Natural killer cell (primary cell): ENCODE data around the gene HRC. TPM values are rescaled to one million over a fixed set of nuclear protein-coding genes. Genes with fewer than 3 reads are reported as not detected.
A peak's percentile ranks its signal among the peaks of the same experiment; 100 is the strongest.

Experiments used
- ATAC-seq, 3 donors: fragments of 150-1000 bp in 2 of 3; fragments of 200-7000 bp in 1 of 3; cut with Tn5 transposase; 1 replicate in 1 of 3; 2 replicates in 2 of 3; pipeline ENCODE4 v1.10.0; 2021; ENCODE audit warnings: mild to moderate bottlenecking in 2 of 3, moderate library complexity in 2 of 3
- DNase-seq, 2 donors: peaks; one replicate each; pipeline versions ENCODE4 v3.0.0 to v3.0.0-alpha.2; 2013 to 2021; ENCODE audit warnings: mixed read lengths in 1 of 2
- H3K27ac ChIP-seq: one replicate; pipeline ENCODE4 v1.5.1; 2013; ENCODE audit warnings: mild to moderate bottlenecking, low read length
- H3K27me3 ChIP-seq: one replicate; pipeline ENCODE4 v1.6.1; 2013; ENCODE audit warnings: low read length; ENCODE audit not compliant: control insufficient read depth, insufficient read depth
- H3K36me3 ChIP-seq: one replicate; pipeline ENCODE4 v1.6.1; 2013; ENCODE audit warnings: low read length; ENCODE audit not compliant: control insufficient read depth, insufficient read depth
- H3K4me1 ChIP-seq: one replicate; pipeline ENCODE4 v1.6.1; 2013; ENCODE audit warnings: low read length; ENCODE audit not compliant: control insufficient read depth, insufficient read depth
- H3K4me3 ChIP-seq: one replicate; pipeline ENCODE4 v1.5.1; 2013; ENCODE audit warnings: low read length
- H3K9me3 ChIP-seq: one replicate; pipeline ENCODE4 v1.6.1; 2013; ENCODE audit warnings: low read length; ENCODE audit not compliant: control insufficient read depth, insufficient read depth
- H3K27ac Mint-ChIP-seq, 2 donors: one replicate each; pipeline ENCODE4 v1.8.0; 2022; ENCODE audit warnings: mild to moderate bottlenecking in 2 of 2, mixed read lengths in 2 of 2, moderate library complexity in 1 of 2
- H3K27me3 Mint-ChIP-seq, 2 donors: one replicate each; pipeline ENCODE4 v1.8.0; 2022; ENCODE audit warnings: low read depth in 2 of 2, mixed read lengths in 2 of 2
- H3K36me3 Mint-ChIP-seq: one replicate; pipeline ENCODE4 v1.8.0; 2022; ENCODE audit warnings: mixed read lengths
- H3K4me1 Mint-ChIP-seq, 2 donors: one replicate each; pipeline ENCODE4 v1.8.0; 2022; ENCODE audit warnings: mixed read lengths in 2 of 2
- H3K4me3 Mint-ChIP-seq: one replicate; pipeline ENCODE4 v1.8.0; 2022; ENCODE audit warnings: mild to moderate bottlenecking, moderate library complexity, mixed read lengths
- H3K9me3 Mint-ChIP-seq, 2 donors: one replicate each; pipeline ENCODE4 v1.8.0; 2022; ENCODE audit warnings: mixed read lengths in 2 of 2
- WGBS: methylation state at CpG from one replicate; pipeline ENCODE4 v1.1.7; 2013; ENCODE audit warnings: missing lambda C conversion rate; ENCODE audit not compliant: insufficient coverage; 5-methylcytosine and 5-hydroxymethylcytosine counted together
- intact Hi-C: fragments of 100-400 bp; cut with micrococcal nuclease; formaldehyde crosslinking; loops from one replicate; pipeline ENCODE4 v1.14.2; 2022
- total RNA-seq, 4 donors: library from RNA; stranded (reverse); fragments of 120-200 nt in 1 of 4; gene quantifications; one replicate each; pipeline versions ENCODE4 v1.2.3 to v1.2.4, GENCODE V29; 2013 to 2022
- TF ChIP-seq, protein P1 (sequence below): fragments of 200-600 bp; IDR thresholded peaks from one replicate; pipeline ENCODE4 v1.8.0; 2022; ENCODE audit warnings: antibody characterized with exemption

Gene HRC
- total RNA-seq, 3 donors from 2014 or later (not counting 1 experiment from before 2014, with no cell fraction given) = not detected

DNA sequence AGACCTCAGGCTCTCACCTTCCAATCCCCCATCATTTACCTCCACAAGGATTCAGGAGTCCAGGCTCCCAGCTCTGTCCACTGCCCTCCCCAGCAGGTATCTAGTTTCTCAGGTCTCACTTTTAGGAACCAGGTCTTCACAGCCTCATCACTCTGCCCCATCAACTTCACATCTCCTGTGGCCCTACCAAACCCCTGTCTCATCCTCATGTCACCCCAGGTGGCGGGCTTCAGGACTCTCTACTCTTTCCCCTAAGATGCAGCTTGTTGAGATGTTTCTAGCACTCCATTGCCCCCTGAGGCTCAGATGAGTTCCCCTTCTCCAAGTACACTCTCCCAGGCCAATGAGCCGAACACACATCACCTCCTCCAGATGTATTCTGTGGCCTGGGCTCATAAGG lies 34.3 kb downstream of the HRC start:
- Histone ChIP-seq H3K27ac (no peak overlapping the region), H3K9me3 (no peaks in the 10 kb centered on the region), H3K4me3 (no peak overlapping the region), H3K27me3 (no peaks in the 10 kb centered on the region), H3K36me3 (no peaks in the 10 kb centered on the region), H3K4me1 (peaks cover 22% of the 10 kb centered on the region)
- TF ChIP-seq, protein P1, sequence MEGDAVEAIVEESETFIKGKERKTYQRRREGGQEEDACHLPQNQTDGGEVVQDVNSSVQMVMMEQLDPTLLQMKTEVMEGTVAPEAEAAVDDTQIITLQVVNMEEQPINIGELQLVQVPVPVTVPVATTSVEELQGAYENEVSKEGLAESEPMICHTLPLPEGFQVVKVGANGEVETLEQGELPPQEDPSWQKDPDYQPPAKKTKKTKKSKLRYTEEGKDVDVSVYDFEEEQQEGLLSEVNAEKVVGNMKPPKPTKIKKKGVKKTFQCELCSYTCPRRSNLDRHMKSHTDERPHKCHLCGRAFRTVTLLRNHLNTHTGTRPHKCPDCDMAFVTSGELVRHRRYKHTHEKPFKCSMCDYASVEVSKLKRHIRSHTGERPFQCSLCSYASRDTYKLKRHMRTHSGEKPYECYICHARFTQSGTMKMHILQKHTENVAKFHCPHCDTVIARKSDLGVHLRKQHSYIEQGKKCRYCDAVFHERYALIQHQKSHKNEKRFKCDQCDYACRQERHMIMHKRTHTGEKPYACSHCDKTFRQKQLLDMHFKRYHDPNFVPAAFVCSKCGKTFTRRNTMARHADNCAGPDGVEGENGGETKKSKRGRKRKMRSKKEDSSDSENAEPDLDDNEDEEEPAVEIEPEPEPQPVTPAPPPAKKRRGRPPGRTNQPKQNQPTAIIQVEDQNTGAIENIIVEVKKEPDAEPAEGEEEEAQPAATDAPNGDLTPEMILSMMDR = no peak
- DNase-seq = no peak
- Mint-ChIP-seq H3K4me1 (peaks cover 11 to 43% of the 10 kb centered on the region in 2 donors), H3K4me3 (peak overlapping the region; percentile 72), H3K27me3 (peaks cover 0 to 8% of the 10 kb centered on the region in 2 donors), H3K36me3 (no peaks in the 10 kb centered on the region), H3K9me3 (no peaks in the 10 kb centered on the region), H3K27ac (peak overlapping the region; percentile 2 to 96)
- ATAC-seq = no peak
- intact Hi-C loops = no loop called here
- WGBS = 92% methylated on average over 2 of the region's 2 CpGs

DNA sequence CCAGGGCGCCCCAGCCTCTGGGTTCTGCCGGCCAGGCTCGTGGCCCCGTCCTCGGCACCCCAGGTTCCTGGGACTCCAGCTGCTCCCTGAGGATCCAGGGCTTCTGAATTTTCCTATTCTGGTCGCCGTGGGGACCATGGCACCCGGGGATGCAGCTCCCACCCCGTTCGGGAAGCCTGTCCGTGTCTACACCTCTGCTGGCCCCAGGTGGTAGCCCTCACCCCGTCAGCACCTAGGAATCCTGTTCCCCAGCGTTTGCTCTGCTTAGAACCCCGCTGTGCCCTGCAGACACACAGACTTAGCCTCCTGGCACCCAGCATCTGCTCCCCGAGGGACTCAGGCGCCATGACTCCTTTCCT lies 34.9 kb downstream of the HRC start:
- WGBS = 23% methylated on average over 16 of the region's 16 CpGs
- H3K4me3 Mint-ChIP-seq = peak overlapping the region; percentile 72
- no peaks in the 10 kb centered on the region for H3K9me3 Mint-ChIP-seq
- H3K27me3 Mint-ChIP-seq = peaks cover 0 to 8% of the 10 kb centered on the region in 2 donors
- H3K9me3 ChIP-seq = no peaks in the 10 kb centered on the region
- no peak overlapping the region for H3K27ac ChIP-seq
- peaks cover 22% of the 10 kb centered on the region for H3K4me1 ChIP-seq
- H3K4me1 Mint-ChIP-seq = peaks cover 13 to 45% of the 10 kb centered on the region in 2 donors
- H3K36me3 ChIP-seq = no peaks in the 10 kb centered on the region
- no peaks in the 10 kb centered on the region for H3K27me3 ChIP-seq
- intact Hi-C loops = no loop called here
- no peak for ATAC-seq
- no peaks in the 10 kb centered on the region for H3K36me3 Mint-ChIP-seq
- TF ChIP-seq, protein P1 = no peak
- DNase-seq = no peak
- no peak overlapping the region for H3K4me3 ChIP-seq
- H3K27ac Mint-ChIP-seq = peak overlapping the region; percentile 2 to 96

GRCh38 chr19:49119411-49120324 lies 35.5 kb downstream of the HRC start, which contains the start of gene PPFIA3:
Gene PPFIA3 (plus strand): TSS chr19:49119544. CDS start chr19:49127874, 8,330 bp downstream.
- Mint-ChIP-seq H3K9me3 (no peaks in the 10 kb centered on the region), H3K4me1 (peaks cover 17 to 51% of the 10 kb centered on the region in 2 donors), H3K36me3 (no peaks in the 10 kb centered on the region), H3K27ac (peak within 1 kb of the TSS; percentile 93 to 96), H3K4me3 (peak within 1 kb of the TSS; percentile 88), H3K27me3 (peaks cover 0 to 8% of the 10 kb centered on the region in 2 donors)
- Histone ChIP-seq H3K36me3 (no peaks in the 10 kb centered on the region), H3K9me3 (no peaks in the 10 kb centered on the region), H3K27me3 (no peaks in the 10 kb centered on the region), H3K27ac (peak within 1 kb of the TSS; percentile 96), H3K4me3 (peak within 1 kb of the TSS; percentile 59), H3K4me1 (peaks cover 28% of the 10 kb centered on the region)
- WGBS = under 1% methylated on average over 87 of the region's 90 CpGs
- intact Hi-C loops = loop anchor here (1.0 kb wide), 1 partner anchor 9 kb away; no protein-coding TSS in a partner anchor
- TF ChIP-seq, protein P1 = no peak
- DNase-seq (peak in 1 of 2 donors; percentile 61), ATAC-seq (no peak)
